Kidney (tissue), 14 donors: ENCODE measurements around the gene MAPKAP1. TPM values are rescaled to one million over a fixed set of nuclear protein-coding genes. Genes with fewer than 3 reads are reported as not detected.

Source experiments
- DNase-seq, 5 donors: peaks; one replicate each; pipeline ENCODE4 v3.0.0-alpha.2; 2013 to 2020
- FAIRE-seq: peaks from 2 replicates; lab custom pipeline; 2012; peaks lifted over from hg19 to GRCh38; lab: Jason Lieb, UNC
- H3K27ac ChIP-seq, 2 donors: one replicate each; pipeline ENCODE4 v1.7.0; 2013; ENCODE audit warnings: low read depth in 2 of 2, low read length in 2 of 2, inconsistent platforms in 1 of 2
- H3K27me3 ChIP-seq: one replicate; pipeline ENCODE4 v1.7.1; 2013; ENCODE audit warnings: low read length, inconsistent platforms; ENCODE audit not compliant: control insufficient read depth, insufficient read depth
- H3K36me3 ChIP-seq, 3 donors: one replicate each; pipeline versions ENCODE4 v1.7.0 to v1.7.1; 2013; ENCODE audit warnings: low read length in 3 of 3, control low read depth in 1 of 3, inconsistent platforms in 1 of 3; ENCODE audit not compliant: insufficient read depth in 3 of 3, control insufficient read depth in 2 of 3
- H3K4me1 ChIP-seq, 3 donors: one replicate each; pipeline versions ENCODE4 v1.7.0 to v1.7.1; 2013; ENCODE audit warnings: low read length in 3 of 3, inconsistent platforms in 1 of 3, low read depth in 1 of 3; ENCODE audit not compliant: control insufficient read depth in 2 of 3, insufficient read depth in 2 of 3
- H3K4me3 ChIP-seq, 3 donors: one replicate each; pipeline versions ENCODE4 v1.7.0 to v1.8.1; 2013; ENCODE audit warnings: low read length in 3 of 3, control low read depth in 1 of 3, inconsistent platforms in 1 of 3
- H3K9ac ChIP-seq, 3 donors: one replicate each; pipeline versions ENCODE4 v1.7.0 to v1.7.1; 2013; ENCODE audit warnings: low read length in 3 of 3, control low read depth in 1 of 3, inconsistent platforms in 1 of 3
- H3K9me3 ChIP-seq, 3 donors: one replicate each; pipeline versions ENCODE4 v1.7.0 to v1.7.1; 2013; ENCODE audit warnings: low read length in 3 of 3, control low read depth in 1 of 3, inconsistent platforms in 1 of 3; ENCODE audit not compliant: control insufficient read depth in 2 of 3, insufficient read depth in 1 of 3
- intact Hi-C: fragments of 100-400 bp; cut with DNase I; formaldehyde crosslinking; loops from one replicate; pipeline ENCODE4 v1.11.1; 2022
- polyA plus RNA-seq: library from polyadenylated mRNA; stranded (reverse); fragments of 350-450 nt; fragmentation: Illumina TruSeq; extraction: RNeasy Lipid Tissue Mini Kit (QIAGEN cat#74804); gene quantifications from one replicate; pipeline ENCODE4 v1.2.3, GENCODE V29; 2014; ENCODE audit warnings: low read depth, low replicate concordance; ENCODE audit not compliant: insufficient read depth
- total RNA-seq: library from RNA; stranded (reverse); fragmentation: NEBNext Ultra II Directional; extraction: Animal tissue kit (Norgen Biotek cat#: 25700); gene quantifications from one replicate; pipeline ENCODE4 v1.2.1, GENCODE V29; 2021
- TF ChIP-seq, protein P1 (sequence below): IDR thresholded peaks from 3 replicates; pipeline ENCODE4 v1.5.1; 2012; ENCODE audit warnings: mild to moderate bottlenecking, moderate library complexity, borderline replicate concordance; ENCODE audit not compliant: insufficient read depth; ENCODE audit errors: extremely low read depth
- donor health status: control.
- donor health status: control.
- donor health status: control.
- donor health status: control.
- donor health status: control.
- donor health status: DM: yes; HTN: yes; CAD: no.
- donor health status: Normal renal cell carcinoma (clear cell type).

MAPKAP1 gene
- total and polyA plus RNA-seq, 2 donors from 2014 or later, result 70.5 to 99.4 TPM

DNA sequence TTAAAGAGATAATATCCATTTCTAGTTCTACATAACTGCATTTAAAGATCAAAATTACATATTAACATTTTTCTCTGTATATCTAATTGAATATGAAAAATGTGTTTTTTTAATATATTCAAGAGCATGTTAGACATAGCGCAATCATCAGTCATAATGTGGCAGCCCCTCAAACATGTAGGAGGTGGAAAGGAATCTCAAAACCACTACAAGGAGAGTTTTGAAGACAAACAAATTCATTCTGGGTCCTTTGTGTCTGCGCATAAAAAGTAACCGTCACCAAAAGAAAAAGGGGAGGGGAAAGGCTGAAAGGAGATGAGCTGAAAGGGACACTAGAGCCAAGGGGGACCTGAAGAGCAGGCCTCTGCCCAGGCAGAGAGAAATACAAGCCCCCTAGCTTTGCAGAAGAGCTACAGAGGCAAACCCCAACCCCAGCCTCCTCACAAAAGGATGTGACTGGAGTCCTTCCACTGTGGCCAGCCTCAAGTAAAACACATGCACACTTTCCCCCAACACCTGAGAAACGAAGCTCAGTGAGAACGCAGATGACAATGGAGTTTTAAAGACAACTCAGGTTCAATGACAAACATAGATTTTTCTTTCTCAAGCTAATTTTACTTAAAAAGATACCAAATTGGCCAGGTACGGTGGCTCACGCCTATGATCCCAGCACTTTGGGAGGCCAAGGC lies 62.0 kb downstream of the MAPKAP1 start:
- TF ChIP-seq, protein P1, sequence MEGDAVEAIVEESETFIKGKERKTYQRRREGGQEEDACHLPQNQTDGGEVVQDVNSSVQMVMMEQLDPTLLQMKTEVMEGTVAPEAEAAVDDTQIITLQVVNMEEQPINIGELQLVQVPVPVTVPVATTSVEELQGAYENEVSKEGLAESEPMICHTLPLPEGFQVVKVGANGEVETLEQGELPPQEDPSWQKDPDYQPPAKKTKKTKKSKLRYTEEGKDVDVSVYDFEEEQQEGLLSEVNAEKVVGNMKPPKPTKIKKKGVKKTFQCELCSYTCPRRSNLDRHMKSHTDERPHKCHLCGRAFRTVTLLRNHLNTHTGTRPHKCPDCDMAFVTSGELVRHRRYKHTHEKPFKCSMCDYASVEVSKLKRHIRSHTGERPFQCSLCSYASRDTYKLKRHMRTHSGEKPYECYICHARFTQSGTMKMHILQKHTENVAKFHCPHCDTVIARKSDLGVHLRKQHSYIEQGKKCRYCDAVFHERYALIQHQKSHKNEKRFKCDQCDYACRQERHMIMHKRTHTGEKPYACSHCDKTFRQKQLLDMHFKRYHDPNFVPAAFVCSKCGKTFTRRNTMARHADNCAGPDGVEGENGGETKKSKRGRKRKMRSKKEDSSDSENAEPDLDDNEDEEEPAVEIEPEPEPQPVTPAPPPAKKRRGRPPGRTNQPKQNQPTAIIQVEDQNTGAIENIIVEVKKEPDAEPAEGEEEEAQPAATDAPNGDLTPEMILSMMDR, result no peak
- DNase-seq (no peak), FAIRE-seq (no peak)
- no peak overlapping the region for H3K9ac ChIP-seq
- no peaks in the 10 kb centered on the region for H3K27me3 ChIP-seq
- no peaks in the 10 kb centered on the region for H3K9me3 ChIP-seq
- no peak overlapping the region for H3K27ac ChIP-seq
- no peaks in the 10 kb centered on the region for H3K36me3 ChIP-seq
- H3K4me1 ChIP-seq, result no peaks in the 10 kb centered on the region
- intact Hi-C loops, result no loop called here
- no peak overlapping the region for H3K4me3 ChIP-seq

DNA sequence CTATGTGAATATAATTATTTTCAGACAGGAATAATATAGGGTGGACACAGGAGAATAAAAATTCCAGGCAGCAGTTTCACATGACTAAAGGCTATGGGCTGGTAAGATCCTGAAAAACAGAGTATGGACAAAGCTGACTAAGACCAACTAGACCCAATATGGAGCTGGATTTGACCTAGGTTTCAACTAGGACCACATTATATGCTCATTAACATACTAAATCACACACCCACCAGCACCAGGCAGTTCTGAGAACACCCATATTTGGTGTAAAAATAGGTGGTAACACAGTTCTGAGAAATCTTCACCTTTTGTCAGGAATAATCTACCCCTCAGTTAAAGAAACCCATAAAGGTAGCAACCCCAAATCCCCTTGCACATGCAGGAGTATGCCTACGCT lies 64.7 kb downstream of the MAPKAP1 start:
- H3K9ac ChIP-seq, result no peak overlapping the region
- H3K27me3 ChIP-seq, result no peaks in the 10 kb centered on the region
- intact Hi-C loops, result no loop called here
- H3K27ac ChIP-seq, result no peak overlapping the region
- no peak for FAIRE-seq
- TF ChIP-seq, protein P1, result no peak
- H3K36me3 ChIP-seq, result no peaks in the 10 kb centered on the region
- H3K4me3 ChIP-seq, result no peak overlapping the region
- H3K4me1 ChIP-seq, result no peaks in the 10 kb centered on the region
- no peaks in the 10 kb centered on the region for H3K9me3 ChIP-seq
- DNase-seq, result no peak

DNA sequence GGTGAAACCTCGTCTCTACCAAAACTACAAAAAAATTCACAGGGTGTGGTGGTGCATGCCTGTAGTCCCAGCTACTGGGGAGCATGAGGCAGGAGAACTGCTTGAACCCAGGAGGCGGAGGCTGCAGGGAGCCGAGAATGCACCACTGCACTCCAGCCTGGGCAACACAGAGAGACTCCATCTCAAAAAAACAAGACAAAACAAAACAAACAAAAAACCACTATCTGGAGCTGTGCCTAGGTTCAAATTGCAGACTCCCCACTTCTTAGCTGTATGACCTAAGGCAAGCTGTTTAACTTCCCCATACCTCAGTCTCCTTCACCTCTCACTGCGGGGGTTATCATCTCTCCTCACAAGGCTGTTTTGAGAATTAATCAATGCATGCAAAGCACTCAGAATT lies 68.0 kb downstream of the MAPKAP1 start:
- DNase-seq (no peak), FAIRE-seq (no peak)
- TF ChIP-seq, protein P1, result no peak
- H3K4me1 ChIP-seq, result peaks cover 0 to under 1% (median 0%) of the 10 kb centered on the region in 3 donors
- no peak overlapping the region for H3K4me3 ChIP-seq
- H3K9me3 ChIP-seq, result no peaks in the 10 kb centered on the region
- H3K9ac ChIP-seq, result no peak overlapping the region
- no peaks in the 10 kb centered on the region for H3K27me3 ChIP-seq
- intact Hi-C loops, result no loop called here
- no peak overlapping the region for H3K27ac ChIP-seq
- no peaks in the 10 kb centered on the region for H3K36me3 ChIP-seq
